Neural progenitor cell (in vitro differentiated cells): Measurements from ENCODE around the gene NPRL2. TPM values are rescaled to one million over a fixed set of nuclear protein-coding genes. Genes with fewer than 3 reads are reported as not detected.

ENCODE experiments used
- DNase-seq: peaks from one replicate; pipeline ENCODE4 v3.0.0-alpha.2; 2016; ENCODE audit warnings: low spot score
- H2AFZ ChIP-seq: fragments of 200-600 bp; sonication (generic); replicated peaks from 2 replicates; pipeline ENCODE4 v1.6.1; 2016; ENCODE audit warnings: antibody characterized with exemption
- H3F3A ChIP-seq: fragments of 200-600 bp; sonication (generic); 2 replicates; pipeline ENCODE4 v1.6.1; 2016; ENCODE audit warnings: antibody characterized with exemption, low read depth
- H3K27ac ChIP-seq: fragments of 200-600 bp; sonication (generic); 2 replicates; pipeline ENCODE4 v1.5.1; 2016; ENCODE audit warnings: mild to moderate bottlenecking
- H3K27me3 ChIP-seq: fragments of 200-600 bp; sonication (generic); 2 replicates; pipeline ENCODE4 v1.6.1; 2016; ENCODE audit warnings: mild to moderate bottlenecking, moderate library complexity
- H3K36me3 ChIP-seq: fragments of 200-600 bp; sonication (generic); 2 replicates; pipeline ENCODE4 v1.5.1; 2016
- H3K4me1 ChIP-seq: fragments of 200-600 bp; sonication (generic); 2 replicates; pipeline ENCODE4 v1.6.1; 2016; ENCODE audit warnings: mixed run types
- H3K4me2 ChIP-seq: fragments of 200-600 bp; sonication (generic); 2 replicates; pipeline ENCODE4 v1.6.1; 2016
- H3K4me3 ChIP-seq: fragments of 200-600 bp; sonication (generic); 2 replicates; pipeline ENCODE4 v1.5.1; 2016
- H3K79me2 ChIP-seq: fragments of 200-600 bp; sonication (generic); 2 replicates; pipeline ENCODE4 v1.6.1; 2016; ENCODE audit warnings: low read depth
- H3K9ac ChIP-seq: fragments of 200-600 bp; sonication (generic); 2 replicates; pipeline ENCODE4 v1.6.1; 2016
- H3K9me3 ChIP-seq: fragments of 200-600 bp; sonication (generic); 2 replicates; pipeline ENCODE4 v1.5.1; 2016; ENCODE audit warnings: low read depth
- H4K20me1 ChIP-seq: fragments of 200-600 bp; sonication (generic); 2 replicates; pipeline ENCODE4 v1.6.1; 2016; ENCODE audit warnings: low read depth
- H3K27ac Mint-ChIP-seq: 3 replicates; pipeline ENCODE4 v1.8.0; 2021; ENCODE audit warnings: mixed read lengths
- H3K27me3 Mint-ChIP-seq: 2 replicates; pipeline ENCODE4 v1.8.0; 2022; ENCODE audit warnings: low read depth, mild to moderate bottlenecking, inconsistent platforms, moderate library complexity, mixed read lengths; ENCODE audit not compliant: insufficient read depth
- H3K36me3 Mint-ChIP-seq: 3 replicates; pipeline ENCODE4 v1.8.0; 2021; ENCODE audit warnings: mixed read lengths
- H3K4me1 Mint-ChIP-seq: 3 replicates; pipeline ENCODE4 v1.8.0; 2021; ENCODE audit warnings: mixed read lengths
- H3K4me3 Mint-ChIP-seq: 3 replicates; pipeline ENCODE4 v1.8.0; 2021; ENCODE audit warnings: mild to moderate bottlenecking, moderate library complexity, mixed read lengths
- H3K9me3 Mint-ChIP-seq: 3 replicates; pipeline ENCODE4 v1.8.0; 2020; ENCODE audit warnings: mixed read lengths
- EZH2 ChIP-seq: fragments of 200-600 bp; sonication (generic); IDR thresholded peaks from 2 replicates; pipeline ENCODE4 v1.6.1; 2017; ENCODE audit warnings: antibody characterized with exemption, mild to moderate bottlenecking, moderate library complexity
- EZH2phosphoT487 ChIP-seq: fragments of 200-600 bp; sonication (generic); IDR thresholded peaks from 2 replicates; pipeline ENCODE4 v1.6.1; 2017; ENCODE audit warnings: antibody characterized with exemption
- total RNA-seq: library from RNA; depleted of rRNA; stranded (reverse); fragments of >200 nt; gene quantifications from 2 replicates; pipeline ENCODE4 v1.2.3, GENCODE V29; 2015; ENCODE audit warnings: low replicate concordance
- TF ChIP-seq, protein P1 (sequence below): fragments of 200-600 bp; sonication (generic); IDR thresholded peaks from 2 replicates; pipeline ENCODE4 v1.5.1; 2017; ENCODE audit warnings: antibody characterized with exemption, mild to moderate bottlenecking

NPRL2 gene
- total RNA-seq, 1 donor from 2014 or later, result 15.5 TPM

DNA sequence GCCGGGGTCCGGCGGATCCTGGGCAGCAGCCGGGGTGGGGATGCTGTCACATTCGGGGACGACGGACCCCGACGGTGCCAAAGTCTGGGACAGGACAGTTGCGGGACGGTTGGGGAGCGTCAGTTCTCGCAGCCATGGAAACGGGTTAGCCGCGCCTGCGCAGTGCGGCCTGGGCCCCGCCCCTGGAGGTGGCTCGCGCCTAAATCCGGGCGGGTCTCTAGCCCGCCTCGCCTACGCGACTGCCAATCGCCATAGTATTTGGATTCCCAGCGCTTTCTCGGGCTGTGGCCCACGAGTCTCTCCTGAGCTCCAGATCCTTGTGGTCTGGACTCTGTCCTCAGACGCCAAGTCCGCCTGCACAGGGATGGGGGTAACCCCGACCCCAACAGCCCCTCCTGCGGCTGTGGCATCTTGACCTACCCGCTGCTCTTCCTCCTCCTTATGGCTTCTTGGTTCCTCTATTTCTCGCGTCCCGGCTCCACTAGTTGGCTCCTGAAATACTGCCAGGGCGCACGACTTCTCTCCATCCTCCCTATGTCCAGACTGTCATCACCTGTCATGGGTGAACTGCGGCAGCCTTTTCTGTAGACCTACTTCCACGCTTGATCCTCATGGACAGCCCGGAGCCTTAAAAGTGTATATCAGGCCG, 4.9 kb downstream of the NPRL2 start, which contains the start of gene ZMYND10:
Gene ZMYND10 (minus strand): TSS at position 147 of the 649 bp plus-strand sequence. CDS start 153 bp downstream, outside the sequence.
- peaks cover 3% of the 10 kb centered on the region for H4K20me1 ChIP-seq
- no peaks in the 10 kb centered on the region for H3K9me3 Mint-ChIP-seq
- peaks cover 18% of the 10 kb centered on the region for H3K4me1 Mint-ChIP-seq
- H3K79me2 ChIP-seq, result peaks cover 9% of the 10 kb centered on the region
- H3K9ac ChIP-seq, result no peak within 1 kb of the TSS
- peak within 1 kb of the TSS; percentile 92 for H3K4me2 ChIP-seq
- peaks cover 2% of the 10 kb centered on the region for H3K36me3 Mint-ChIP-seq
- peaks cover 19% of the 10 kb centered on the region for H3K27me3 Mint-ChIP-seq
- TF ChIP-seq EZH2phosphoT487 (no peak), EZH2 (no peak)
- TF ChIP-seq, protein P1, sequence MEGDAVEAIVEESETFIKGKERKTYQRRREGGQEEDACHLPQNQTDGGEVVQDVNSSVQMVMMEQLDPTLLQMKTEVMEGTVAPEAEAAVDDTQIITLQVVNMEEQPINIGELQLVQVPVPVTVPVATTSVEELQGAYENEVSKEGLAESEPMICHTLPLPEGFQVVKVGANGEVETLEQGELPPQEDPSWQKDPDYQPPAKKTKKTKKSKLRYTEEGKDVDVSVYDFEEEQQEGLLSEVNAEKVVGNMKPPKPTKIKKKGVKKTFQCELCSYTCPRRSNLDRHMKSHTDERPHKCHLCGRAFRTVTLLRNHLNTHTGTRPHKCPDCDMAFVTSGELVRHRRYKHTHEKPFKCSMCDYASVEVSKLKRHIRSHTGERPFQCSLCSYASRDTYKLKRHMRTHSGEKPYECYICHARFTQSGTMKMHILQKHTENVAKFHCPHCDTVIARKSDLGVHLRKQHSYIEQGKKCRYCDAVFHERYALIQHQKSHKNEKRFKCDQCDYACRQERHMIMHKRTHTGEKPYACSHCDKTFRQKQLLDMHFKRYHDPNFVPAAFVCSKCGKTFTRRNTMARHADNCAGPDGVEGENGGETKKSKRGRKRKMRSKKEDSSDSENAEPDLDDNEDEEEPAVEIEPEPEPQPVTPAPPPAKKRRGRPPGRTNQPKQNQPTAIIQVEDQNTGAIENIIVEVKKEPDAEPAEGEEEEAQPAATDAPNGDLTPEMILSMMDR, result no peak
- H3K27ac Mint-ChIP-seq, result no peak within 1 kb of the TSS
- peak; percentile 92 for DNase-seq
- H3F3A ChIP-seq, result peaks cover 19% of the 10 kb centered on the region
- peaks cover 58% of the 10 kb centered on the region for H3K27me3 ChIP-seq
- H3K4me1 ChIP-seq, result peaks cover 11% of the 10 kb centered on the region
- peak within 1 kb of the TSS; percentile 56 for H3K4me3 ChIP-seq
- no peaks in the 10 kb centered on the region for H3K36me3 ChIP-seq
- no peaks in the 10 kb centered on the region for H3K9me3 ChIP-seq
- H3K4me3 Mint-ChIP-seq, result peak within 1 kb of the TSS; percentile 84
- peak within 1 kb of the TSS; percentile 94 for H2AFZ ChIP-seq
- no peak within 1 kb of the TSS for H3K27ac ChIP-seq

DNA sequence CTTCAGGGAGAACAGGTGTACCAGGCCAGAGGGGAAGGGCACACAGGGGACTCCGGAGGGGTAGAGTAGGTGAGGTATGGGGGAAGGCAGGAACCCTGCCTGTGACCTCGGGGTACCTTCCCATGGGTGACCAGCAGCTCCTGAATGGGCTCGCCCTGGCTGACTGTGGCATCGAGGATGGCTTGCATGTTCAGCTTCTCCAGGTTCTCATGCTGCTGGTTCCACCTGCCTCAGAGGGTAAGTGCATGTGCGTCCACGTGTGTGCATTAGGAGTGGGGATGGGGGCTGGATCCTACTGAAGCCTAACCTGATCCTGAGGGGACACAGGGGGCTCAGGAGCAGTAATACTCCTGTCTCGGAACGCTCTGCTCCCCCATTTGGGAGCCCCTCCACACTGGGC, 5.6 kb downstream of the NPRL2 start:
- peaks cover 19% of the 10 kb centered on the region for H3F3A ChIP-seq
- H4K20me1 ChIP-seq, result peaks cover 3% of the 10 kb centered on the region
- Mint-ChIP-seq H3K27me3 (peaks cover 22% of the 10 kb centered on the region), H3K9me3 (no peaks in the 10 kb centered on the region), H3K27ac (no peak overlapping the region), H3K4me3 (peak overlapping the region; percentile 84), H3K4me1 (peaks cover 14% of the 10 kb centered on the region), H3K36me3 (peaks cover under 1% of the 10 kb centered on the region)
- H3K4me3 ChIP-seq, result peak overlapping the region; percentile 56
- H3K9me3 ChIP-seq, result no peaks in the 10 kb centered on the region
- H2AFZ ChIP-seq, result no peak overlapping the region
- peak overlapping the region; percentile 92 for H3K4me2 ChIP-seq
- H3K79me2 ChIP-seq, result peaks cover 5% of the 10 kb centered on the region
- no peak overlapping the region for H3K9ac ChIP-seq
- TF ChIP-seq EZH2phosphoT487 (no peak), EZH2 (no peak)
- TF ChIP-seq, protein P1, result no peak
- no peak overlapping the region for H3K27ac ChIP-seq
- DNase-seq, result no peak
- H3K4me1 ChIP-seq, result peaks cover 13% of the 10 kb centered on the region
- H3K36me3 ChIP-seq, result no peaks in the 10 kb centered on the region
- H3K27me3 ChIP-seq, result peaks cover 65% of the 10 kb centered on the region

DNA sequence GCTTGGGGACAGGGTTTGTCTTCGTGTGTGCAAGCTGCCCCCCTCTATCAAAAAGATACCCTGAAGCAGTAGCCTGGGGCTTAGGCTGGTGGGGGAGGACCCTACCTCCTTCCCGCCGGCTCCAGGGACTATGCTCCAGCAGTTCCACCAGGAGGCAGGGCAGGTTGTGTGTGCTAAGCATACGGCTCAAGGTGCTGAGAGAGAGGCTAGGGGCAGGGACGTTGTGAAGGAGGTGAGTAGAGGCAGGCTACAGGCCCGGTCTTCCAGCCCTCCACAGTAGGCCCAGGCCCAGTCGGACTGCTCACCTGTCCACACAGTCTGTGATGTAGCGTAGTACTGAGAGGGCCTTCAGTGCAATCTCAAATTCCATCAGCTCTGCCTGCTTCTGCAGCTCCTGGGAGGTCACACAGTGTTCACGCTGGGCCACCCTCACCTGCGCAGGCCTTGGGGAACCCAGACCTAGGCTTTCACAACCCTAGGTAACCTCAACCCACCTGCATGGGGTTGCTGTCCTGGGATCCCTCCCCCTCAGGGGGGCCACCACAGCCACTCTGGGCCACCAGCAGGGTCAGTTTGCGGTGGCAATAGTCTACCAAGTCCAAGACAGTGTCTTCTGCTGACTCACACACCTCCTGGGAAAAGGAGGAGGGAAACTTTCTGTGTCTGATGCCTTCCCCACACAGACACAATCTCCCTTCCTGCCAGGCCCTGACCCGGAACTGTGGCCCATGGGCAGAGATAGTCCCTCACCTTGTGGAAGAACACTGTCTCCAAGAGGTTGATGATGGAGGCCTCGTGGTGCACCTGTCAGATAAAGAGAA, 7.6 kb downstream of the NPRL2 start:
- H3K36me3 ChIP-seq, result no peaks in the 10 kb centered on the region
- peaks cover 85% of the 10 kb centered on the region for H3K27me3 ChIP-seq
- Mint-ChIP-seq H3K4me3 (no peak overlapping the region), H3K36me3 (peaks cover 3% of the 10 kb centered on the region), H3K4me1 (peaks cover 24% of the 10 kb centered on the region), H3K9me3 (no peaks in the 10 kb centered on the region), H3K27me3 (peaks cover 37% of the 10 kb centered on the region), H3K27ac (no peak overlapping the region)
- no peak overlapping the region for H3K27ac ChIP-seq
- H3K79me2 ChIP-seq, result no peaks in the 10 kb centered on the region
- H3F3A ChIP-seq, result peaks cover 28% of the 10 kb centered on the region
- H3K4me1 ChIP-seq, result peaks cover 17% of the 10 kb centered on the region
- H3K9me3 ChIP-seq, result no peaks in the 10 kb centered on the region
- H3K4me2 ChIP-seq, result no peak overlapping the region
- TF ChIP-seq, protein P1, result peak; percentile 26
- no peak for TF ChIP-seq EZH2phosphoT487
- no peak overlapping the region for H3K9ac ChIP-seq
- peaks cover 3% of the 10 kb centered on the region for H4K20me1 ChIP-seq
- DNase-seq, result peak; percentile 57
- H2AFZ ChIP-seq, result no peak overlapping the region
- no peak overlapping the region for H3K4me3 ChIP-seq
